Measurements from ENCODE around the gene FGD5. TPM values are rescaled to one million over a fixed set of nuclear protein-coding genes. Genes with fewer than 3 reads are reported as not detected.

The FGD5 gene
- total RNA-seq, 1 donor from 2014 or later = 294 TPM

GRCh38 chr3:14980689-14981088, 161.9 kb downstream of the FGD5 start:
- Mint-ChIP-seq H3K27me3 (ENCODE audit: unreplicated experiment) (peaks cover 5% of the 10 kb centered on the region), H3K4me3 (ENCODE audit: unreplicated experiment) (no peak overlapping the region), H3K27ac (ENCODE audit: unreplicated experiment) (no peak overlapping the region), H3K36me3 (ENCODE audit: low read depth, unreplicated experiment) (peaks cover 6% of the 10 kb centered on the region), H3K9me3 (ENCODE audit: unreplicated experiment) (no peaks in the 10 kb centered on the region), H3K4me1 (ENCODE audit: unreplicated experiment) (peaks cover 34% of the 10 kb centered on the region)
- no peak for DNase-seq (ENCODE audit: low spot score)
- no peak for TF ChIP-seq CTCF (IDR thresholded peaks at IDR 0.05; ENCODE audit: unreplicated experiment)

Other genes with a start within 250 kb of the FGD5 start
- gene CCDC174, start 167.2 kb upstream of the FGD5 start, total RNA-seq (ENCODE audit: unreplicated experiment) = 22.9 TPM
- 0.13 TPM for gene C3orf20, start 143.8 kb upstream of the FGD5 start, total RNA-seq (ENCODE audit: unreplicated experiment)
- gene NR2C2, start 128.6 kb downstream of the FGD5 start, total RNA-seq (ENCODE audit: unreplicated experiment) = 49.1 TPM
- 36.4 TPM for gene MRPS25, start 246.4 kb downstream of the FGD5 start, total RNA-seq (ENCODE audit: unreplicated experiment)

Data from endothelial cell (in vitro differentiated cells).